ENCODE data around the gene ABHD8.
"Not testable (repeated sequence)": the region's sequence is repeated elsewhere in the genome, so short reads cannot be mapped to it uniquely, and the experiment has no call there.

The ABHD8 gene

GRCh38 chr19:17281391-17282304 lies 21.6 kb downstream of the ABHD8 start, which contains the start of gene ANKLE1:
TSS of gene ANKLE1 (plus strand) at chr19:17281901. CDS start at chr19:17281921, 20 bp downstream.
- H3K4me3 ChIP-seq (ENCODE audit: low read depth, low read length) = peak within 1 kb of the TSS; percentile 90
- TF ChIP-seq POLR2A (IDR thresholded peaks at IDR 0.05; ENCODE audit: extremely low read depth, insufficient read length) (peak; percentile 55), MAX (IDR thresholded peaks at IDR 0.05; ENCODE audit: low read depth, low read length) (peak; percentile 90), MYC (IDR thresholded peaks at IDR 0.05; ENCODE audit: low read depth, low read length) (peak; percentile 94)
- TF ChIP-seq, protein P1, sequence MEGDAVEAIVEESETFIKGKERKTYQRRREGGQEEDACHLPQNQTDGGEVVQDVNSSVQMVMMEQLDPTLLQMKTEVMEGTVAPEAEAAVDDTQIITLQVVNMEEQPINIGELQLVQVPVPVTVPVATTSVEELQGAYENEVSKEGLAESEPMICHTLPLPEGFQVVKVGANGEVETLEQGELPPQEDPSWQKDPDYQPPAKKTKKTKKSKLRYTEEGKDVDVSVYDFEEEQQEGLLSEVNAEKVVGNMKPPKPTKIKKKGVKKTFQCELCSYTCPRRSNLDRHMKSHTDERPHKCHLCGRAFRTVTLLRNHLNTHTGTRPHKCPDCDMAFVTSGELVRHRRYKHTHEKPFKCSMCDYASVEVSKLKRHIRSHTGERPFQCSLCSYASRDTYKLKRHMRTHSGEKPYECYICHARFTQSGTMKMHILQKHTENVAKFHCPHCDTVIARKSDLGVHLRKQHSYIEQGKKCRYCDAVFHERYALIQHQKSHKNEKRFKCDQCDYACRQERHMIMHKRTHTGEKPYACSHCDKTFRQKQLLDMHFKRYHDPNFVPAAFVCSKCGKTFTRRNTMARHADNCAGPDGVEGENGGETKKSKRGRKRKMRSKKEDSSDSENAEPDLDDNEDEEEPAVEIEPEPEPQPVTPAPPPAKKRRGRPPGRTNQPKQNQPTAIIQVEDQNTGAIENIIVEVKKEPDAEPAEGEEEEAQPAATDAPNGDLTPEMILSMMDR (IDR thresholded peaks at IDR 0.05; ENCODE audit: low read depth, low read length) = no peak
- peak; percentile 89 for DNase-seq (ENCODE audit: low read depth)

DNA sequence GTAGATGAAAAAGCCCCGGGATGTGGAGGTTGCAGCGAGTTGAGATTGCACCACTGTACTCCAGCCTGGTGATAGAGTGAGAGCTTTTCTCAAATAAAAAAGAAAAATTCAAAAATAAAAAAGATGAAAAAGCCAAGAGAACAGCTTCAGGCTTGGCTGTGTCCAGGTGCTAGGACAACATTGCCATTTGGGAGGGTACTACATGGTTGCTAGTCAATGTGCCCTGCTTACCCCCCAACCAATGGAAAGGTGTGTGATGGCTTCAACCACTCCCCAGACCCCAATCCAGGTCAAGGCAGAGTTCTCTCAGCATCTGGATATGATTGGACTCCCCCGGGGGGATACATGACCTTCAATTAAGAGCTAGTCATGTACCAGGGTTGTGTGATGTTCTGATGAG lies 23.8 kb downstream of the ABHD8 start:
- TF ChIP-seq POLR2A (IDR thresholded peaks at IDR 0.05; ENCODE audit: extremely low read depth, insufficient read length) = no peak
- no peak for TF ChIP-seq MYC (IDR thresholded peaks at IDR 0.05; ENCODE audit: low read depth, low read length)
- TF ChIP-seq MAX (IDR thresholded peaks at IDR 0.05; ENCODE audit: low read depth, low read length) = no peak
- TF ChIP-seq, protein P1 (IDR thresholded peaks at IDR 0.05; ENCODE audit: low read depth, low read length) = no peak
- H3K4me3 ChIP-seq (ENCODE audit: low read depth, low read length) = no peak overlapping the region
- DNase-seq (ENCODE audit: low read depth) = no peak

DNA sequence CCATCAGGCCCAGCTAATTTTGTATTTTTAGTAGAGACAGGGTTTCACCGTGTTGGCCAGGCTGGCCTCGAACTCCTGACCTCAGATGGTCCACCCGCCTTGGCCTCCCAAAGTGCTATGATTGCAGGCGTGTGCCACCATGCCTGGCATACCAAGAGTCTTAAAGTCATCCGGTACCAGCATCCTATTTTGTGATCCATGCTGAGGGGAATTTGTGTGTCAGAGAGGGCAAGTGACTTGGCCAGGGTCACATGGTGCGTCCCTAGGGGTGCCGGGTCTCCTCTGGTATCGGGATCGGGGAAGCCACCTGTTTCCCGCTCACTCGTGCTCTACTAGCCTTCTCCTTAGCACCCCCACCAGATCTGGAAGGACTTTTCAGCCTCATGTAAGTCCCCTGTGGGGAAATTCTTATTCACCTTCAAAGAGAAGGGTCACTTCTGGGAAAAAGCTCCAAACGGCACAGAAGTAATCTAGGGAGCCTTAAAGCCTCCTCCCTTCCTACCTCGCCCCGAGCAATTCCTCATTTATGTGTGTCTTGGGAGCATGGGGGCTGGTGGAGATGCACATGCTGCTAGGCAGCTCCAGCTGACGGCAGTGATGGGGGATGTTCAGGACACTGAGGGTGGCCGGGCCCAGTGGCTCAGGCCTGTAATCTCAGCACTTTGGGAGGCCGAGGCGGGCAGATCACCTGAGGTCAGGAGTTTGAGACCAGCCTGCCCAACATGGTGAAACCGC lies 27.6 kb downstream of the ABHD8 start:
- no peak for DNase-seq (ENCODE audit: low read depth)
- H3K4me3 ChIP-seq (ENCODE audit: low read depth, low read length) = no peak overlapping the region
- TF ChIP-seq POLR2A (IDR thresholded peaks at IDR 0.05; ENCODE audit: extremely low read depth, insufficient read length) (no peak), MAX (IDR thresholded peaks at IDR 0.05; ENCODE audit: low read depth, low read length) (no peak), MYC (IDR thresholded peaks at IDR 0.05; ENCODE audit: low read depth, low read length) (no peak)
- TF ChIP-seq, protein P1 (IDR thresholded peaks at IDR 0.05; ENCODE audit: low read depth, low read length) = no peak

DNA sequence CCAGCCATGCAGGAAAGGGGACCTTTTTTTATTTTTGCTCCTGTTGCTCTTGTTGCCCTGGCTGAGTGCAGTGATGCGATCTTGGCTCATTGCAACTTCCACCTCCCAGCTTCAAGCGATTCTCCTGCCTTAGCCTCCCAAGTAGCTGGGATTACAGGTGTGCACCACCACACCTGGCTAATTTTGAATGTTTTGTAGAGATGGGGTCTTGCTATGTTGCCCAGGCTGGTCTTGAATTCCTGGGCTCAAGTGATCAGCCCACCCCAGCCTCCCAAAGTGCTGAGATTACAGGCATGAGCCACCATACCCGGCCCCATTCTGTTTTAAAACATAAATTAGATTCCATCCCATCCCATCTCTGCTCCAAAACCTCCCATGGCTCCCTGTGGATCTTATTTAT lies 28.3 kb downstream of the ABHD8 start:
- not testable (repeated sequence) for DNase-seq (ENCODE audit: low read depth); H3K4me3 ChIP-seq (ENCODE audit: low read depth, low read length)

DNA sequence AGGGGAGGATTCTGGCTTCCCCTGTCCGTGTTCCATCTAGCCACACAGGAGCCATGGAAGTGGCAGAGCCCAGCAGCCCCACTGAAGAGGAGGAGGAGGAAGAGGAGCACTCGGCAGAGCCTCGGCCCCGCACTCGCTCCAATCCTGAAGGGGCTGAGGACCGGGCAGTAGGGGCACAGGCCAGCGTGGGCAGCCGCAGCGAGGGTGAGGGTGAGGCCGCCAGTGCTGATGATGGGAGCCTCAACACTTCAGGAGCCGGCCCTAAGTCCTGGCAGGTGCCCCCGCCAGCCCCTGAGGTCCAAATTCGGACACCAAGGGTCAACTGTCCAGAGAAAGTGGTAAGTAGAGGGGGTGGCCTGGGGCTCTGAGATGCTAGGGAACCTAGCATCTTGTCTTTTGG lies 34.5 kb downstream of the ABHD8 start:
- TF ChIP-seq MYC (IDR thresholded peaks at IDR 0.05; ENCODE audit: low read depth, low read length) = no peak
- no peak for TF ChIP-seq POLR2A (IDR thresholded peaks at IDR 0.05; ENCODE audit: extremely low read depth, insufficient read length)
- TF ChIP-seq MAX (IDR thresholded peaks at IDR 0.05; ENCODE audit: low read depth, low read length) = no peak
- TF ChIP-seq, protein P1 (IDR thresholded peaks at IDR 0.05; ENCODE audit: low read depth, low read length) = no peak
- no peak for DNase-seq (ENCODE audit: low read depth)
- peak overlapping the region; percentile 16 for H3K4me3 ChIP-seq (ENCODE audit: low read depth, low read length)

All from NB4 (cell line).